ENCODE results near the gene PAH.

The PAH gene

GRCh38 chr12:102917026-102917787 lies at the start of gene PAH:
TSS of gene PAH (minus strand) at chr12:102917244. CDS start at chr12:102917130, 114 bp downstream.
- peak; percentile 6 for DNase-seq

- no peak for DNase-seq
Observed at GRCh38 chr12:102966200-102966863, 49.3 kb upstream of the PAH start.

DNA sequence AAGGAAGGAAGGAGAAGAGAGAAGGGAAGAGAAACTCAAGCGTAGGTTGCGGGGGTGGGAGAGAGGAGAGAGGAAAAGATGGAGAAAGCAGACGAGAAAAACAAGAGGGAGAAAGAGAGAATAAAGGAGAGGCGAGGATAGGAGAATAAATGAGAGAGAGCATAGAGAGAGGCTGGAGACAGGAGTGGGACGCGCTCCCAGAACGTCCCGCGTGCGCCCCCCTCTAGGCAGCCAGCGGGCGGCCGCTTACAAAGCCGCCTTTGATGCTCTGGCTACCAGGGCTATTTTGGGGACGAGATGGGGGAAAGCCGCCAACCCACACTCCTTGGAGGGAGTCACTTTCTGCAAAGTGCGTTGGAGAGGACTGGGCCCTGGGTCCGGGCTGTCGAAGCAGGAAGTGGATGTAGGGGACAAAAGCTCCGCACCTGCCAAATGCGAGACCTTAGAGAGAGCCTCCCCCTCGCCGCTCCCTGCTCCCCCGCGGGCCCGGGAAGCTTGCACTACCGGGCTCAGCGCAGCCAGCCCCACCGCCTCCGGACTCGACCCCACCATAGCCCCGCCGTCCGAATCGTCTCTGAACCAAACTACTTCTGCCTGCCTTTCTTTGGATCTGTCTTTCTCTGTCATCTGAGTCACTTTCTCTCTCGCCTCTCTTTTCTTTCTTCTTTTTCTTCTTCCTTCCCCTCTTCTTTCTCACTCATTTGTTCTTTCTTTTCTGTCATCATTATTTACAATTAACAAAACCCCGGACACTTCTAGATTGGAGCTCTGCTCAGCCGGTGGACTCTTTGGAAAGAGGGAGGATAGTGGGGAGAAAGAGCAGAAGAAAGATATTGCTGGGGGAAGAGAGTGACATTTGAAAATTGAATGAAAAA lies 48.5 kb upstream of the PAH start:
- no peak for DNase-seq

- no peak for DNase-seq
Observed at GRCh38 chr12:102964872-102965271, 47.8 kb upstream of the PAH start.

- no peak for DNase-seq
Observed at GRCh38 chr12:102963796-102964195, 46.8 kb upstream of the PAH start.

DNA sequence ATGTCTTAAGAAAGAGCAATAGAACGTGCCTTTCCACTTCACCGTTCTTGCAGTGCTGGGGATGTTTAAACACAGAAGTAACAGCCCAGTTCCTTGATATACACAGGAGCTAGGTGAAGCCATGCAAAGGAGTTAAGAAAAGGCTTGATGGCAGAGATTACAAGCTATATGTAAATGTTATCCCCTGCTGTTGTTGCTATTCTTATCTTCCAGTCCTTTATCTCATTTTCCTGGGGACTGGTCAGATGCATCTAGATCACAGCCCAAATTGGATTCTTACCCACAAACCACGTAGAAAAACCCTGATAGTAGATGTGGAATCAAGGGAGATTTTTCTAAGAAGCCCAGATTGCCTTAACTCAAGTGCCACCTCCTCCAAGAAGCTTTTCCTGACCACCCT lies 45.9 kb upstream of the PAH start:
- DNase-seq: no peak

GRCh38 chr12:102962532-102962931 lies 45.5 kb upstream of the PAH start:
- no peak for DNase-seq

DNA sequence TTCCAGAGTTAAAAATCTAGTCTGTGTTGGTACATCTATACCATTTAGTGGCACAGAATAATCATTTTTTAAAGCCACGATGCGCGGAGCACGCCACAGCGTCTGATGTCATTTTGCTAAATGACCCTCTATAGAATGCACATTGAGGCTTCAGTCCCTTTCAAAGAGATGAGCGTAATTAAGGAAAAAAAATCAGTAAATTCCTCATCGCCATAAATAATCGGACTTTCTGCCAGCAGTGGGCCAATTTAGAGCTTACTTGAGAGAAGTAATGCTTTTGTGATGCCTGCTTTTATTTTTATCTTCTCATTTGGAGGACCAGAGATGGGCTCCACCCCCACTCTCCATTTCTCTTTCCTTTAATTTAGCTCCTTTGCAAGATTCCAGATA lies 44.4 kb upstream of the PAH start:
- no peak for DNase-seq

- no peak for DNase-seq
Observed at GRCh38 chr12:102960766-102961465, 43.9 kb upstream of the PAH start.

GRCh38 chr12:102959391-102959790 lies 42.3 kb upstream of the PAH start:
- no peak for DNase-seq

DNA sequence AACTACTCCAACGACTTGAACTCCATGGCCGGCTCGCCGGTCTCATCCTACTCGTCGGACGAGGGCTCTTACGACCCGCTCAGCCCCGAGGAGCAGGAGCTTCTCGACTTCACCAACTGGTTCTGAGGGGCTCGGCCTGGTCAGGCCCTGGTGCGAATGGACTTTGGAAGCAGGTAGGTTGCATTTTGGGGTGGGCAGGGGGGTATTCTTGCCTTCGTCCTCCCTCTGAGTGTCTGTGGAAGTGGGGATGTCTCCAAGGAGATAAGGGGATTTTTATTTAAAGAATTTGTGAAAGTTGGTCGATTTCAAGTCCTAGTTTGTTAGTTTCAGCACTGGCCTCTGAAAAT lies 41.8 kb upstream of the PAH start:
- no peak for DNase-seq

GRCh38 chr12:102958073-102958829 lies 41.2 kb upstream of the PAH start:
- DNase-seq: no peak

DNA sequence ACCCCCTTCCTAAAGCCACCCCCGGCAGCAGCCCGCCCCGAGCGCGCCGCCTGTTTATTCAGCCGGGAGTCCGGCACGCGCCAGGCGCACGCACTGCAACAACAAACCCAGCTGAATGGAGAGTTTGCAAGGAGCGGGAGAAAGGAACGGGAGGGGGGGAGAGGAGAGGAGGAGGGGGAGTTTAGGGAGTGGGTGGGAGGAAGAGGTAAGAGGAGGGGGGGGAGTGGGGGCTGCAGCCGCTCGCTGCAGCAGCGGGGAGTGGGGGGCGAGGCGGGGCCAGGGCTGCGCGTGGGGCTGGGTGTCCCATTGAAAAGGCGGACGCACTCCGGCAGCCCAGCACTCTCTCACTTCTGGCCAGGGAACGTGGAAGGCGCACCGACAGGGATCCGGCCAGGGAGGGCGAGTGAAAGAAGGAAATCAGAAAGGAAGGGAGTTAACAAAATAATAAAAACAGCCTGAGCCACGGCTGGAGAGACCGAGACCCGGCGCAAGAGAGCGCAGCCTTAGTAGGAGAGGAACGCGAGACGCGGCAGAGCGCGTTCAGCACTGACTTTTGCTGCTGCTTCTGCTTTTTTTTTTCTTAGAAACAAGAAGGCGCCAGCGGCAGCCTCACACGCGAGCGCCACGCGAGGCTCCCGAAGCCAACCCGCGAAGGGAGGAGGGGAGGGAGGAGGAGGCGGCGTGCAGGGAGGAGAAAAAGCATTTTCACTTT lies 40.5 kb upstream of the PAH start, which contains the start of gene ASCL1:
Gene ASCL1 (plus strand): TSS at position 336 of the 712 bp plus-strand sequence. CDS start 571 bp downstream, outside the sequence.
- DNase-seq: no peak

DNA sequence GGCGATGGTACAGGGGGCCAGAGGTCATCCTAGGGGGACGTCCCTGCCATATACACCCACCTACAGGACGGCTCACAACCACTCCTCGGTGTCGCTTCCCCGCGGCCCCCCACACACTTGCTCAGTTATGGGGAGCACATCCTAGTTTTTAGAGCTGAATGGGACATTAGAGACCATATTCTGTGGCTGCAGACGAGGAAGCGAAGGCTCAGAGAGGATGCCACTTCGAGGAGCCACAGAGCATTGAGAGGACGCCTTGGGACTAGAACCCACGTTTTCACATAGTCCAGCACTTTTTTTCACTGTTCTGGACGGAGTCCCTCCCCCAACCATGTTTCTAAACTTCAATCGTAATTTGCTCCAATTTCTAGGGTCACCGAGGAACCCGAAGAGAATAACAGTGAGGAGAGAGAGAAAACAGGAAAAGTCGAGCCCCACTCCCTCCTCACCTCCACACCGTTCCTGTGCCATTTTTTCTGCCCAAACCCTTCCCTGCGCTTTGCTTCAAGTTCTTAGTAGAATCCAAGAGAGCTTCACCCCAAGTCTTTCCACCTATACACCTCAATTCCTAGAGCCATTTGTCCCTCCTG lies 39.8 kb upstream of the PAH start:
- DNase-seq: no peak

DNA sequence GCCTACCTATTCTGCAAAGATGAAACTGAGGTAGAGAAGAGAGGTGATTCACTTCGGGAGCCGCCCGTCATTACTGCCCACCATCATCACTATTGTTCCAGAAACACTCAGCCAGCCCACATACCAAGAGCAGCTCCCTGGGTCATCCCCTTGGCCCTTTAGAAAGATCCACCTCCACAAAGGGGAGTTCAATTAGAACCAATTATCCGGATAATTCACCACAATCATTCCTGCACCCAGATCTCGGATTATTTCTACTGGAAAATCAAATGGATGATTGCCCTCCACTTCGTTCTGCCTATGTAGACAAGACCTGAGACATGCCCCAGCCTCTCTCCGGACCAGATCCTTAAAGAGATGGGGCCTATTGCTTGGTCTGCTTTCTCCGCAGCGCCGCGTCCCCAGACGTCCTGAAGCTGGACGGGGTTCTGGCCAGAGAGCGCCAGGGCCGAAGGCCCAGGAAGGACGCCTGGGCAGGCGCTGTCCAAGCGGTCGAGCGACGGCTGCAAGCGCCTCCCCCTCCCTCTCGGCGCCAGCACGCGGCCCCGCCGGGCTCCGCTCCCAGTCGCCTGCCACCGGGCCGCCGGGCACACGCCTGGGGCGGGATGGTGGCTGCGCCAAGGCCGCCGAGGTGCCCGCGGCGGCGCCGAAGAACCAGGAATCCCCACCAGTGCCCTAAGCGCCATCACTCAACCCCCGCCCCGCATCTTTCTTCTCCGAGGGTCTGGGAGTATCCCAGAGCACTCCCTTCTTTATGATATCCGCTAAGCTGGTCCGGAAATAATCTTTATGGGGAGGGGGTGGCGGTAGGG lies 39.1 kb upstream of the PAH start:
- DNase-seq: no peak

DNA sequence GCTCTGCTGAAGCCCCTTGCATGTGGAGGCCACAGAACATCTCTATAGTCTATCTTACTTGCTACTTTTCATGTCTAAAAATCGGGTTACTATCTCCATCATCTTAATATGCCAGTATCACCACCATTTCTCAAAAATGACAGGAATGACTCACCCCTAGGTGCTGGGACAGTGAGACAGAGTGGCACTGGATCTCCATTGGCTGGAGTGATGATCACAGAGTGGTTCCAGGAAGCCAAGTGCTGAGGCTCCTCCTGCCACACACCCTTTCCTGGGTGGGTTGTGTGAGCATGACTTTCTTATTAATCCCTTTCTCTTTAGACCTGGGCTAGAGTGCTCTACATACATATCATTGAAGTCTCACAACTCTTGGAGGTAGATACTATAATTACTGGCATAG lies 37.1 kb upstream of the PAH start:
- no peak for DNase-seq

DNA sequence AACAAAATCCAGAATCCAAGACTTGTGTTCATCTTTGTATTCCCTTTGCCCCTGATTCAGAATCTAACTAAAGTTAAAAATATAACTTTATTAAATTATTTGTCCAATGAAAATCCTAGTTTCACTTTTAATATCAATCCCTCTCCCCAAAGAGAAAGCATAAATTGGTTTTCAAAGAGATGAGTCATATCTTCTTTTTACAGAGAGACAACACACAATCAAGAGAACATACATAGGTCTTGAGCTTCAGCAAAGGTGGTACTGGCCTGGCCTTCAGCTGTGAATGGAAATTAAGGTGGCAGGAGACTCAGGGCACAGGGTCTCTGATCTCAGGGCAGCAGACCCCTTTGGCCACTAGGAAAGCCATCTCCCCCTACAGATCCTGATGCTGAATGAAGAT lies 36.2 kb upstream of the PAH start:
- DNase-seq: no peak

- DNase-seq: no peak
Observed at GRCh38 chr12:102951841-102952240, 34.8 kb upstream of the PAH start.

DNA sequence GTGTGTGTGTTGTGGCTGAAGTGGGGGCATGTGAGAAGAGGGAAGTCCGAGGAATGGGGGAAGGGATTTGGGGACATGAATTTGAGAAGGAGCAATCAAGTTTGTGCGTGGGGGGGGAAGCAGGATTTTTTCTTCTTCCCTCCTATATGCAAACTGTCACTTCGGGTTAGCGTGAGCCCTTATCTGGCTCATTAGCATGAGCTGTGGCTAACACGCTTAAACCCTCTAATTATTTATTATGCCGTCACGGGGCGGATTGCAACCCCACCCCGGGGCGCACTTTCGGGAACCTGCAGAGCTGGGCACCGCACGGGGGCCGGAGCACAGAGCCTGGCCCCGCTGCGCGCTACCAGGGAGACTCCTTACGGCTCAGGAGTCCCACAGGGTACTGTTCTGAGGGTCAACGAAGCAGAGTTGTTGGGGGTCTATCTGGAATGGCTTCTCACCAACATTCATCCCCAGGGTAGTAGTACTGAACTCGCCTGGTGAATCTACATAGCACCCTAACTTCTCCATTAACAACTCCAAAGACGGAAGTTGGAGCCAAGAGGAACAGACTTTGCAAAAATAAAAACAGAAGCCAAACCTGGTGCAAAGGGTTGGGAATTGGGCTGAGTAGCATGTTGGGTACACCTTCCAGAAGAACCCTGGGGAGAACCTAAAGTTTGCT lies 34.0 kb upstream of the PAH start:
- no peak for DNase-seq

Measured in CD4-positive, alpha-beta T cell treated with Interleukin-12 subunit alpha and Interleukin-12 subunit beta, for 1 hour (primary cell).